LNCaP clone FGC (cell line): ENCODE measurements around the gene STON2.

Experiments
- DNase-seq: peaks from one replicate; pipeline ENCODE4 v3.0.0-alpha.2; 2011; ENCODE audit warnings: low read depth
- H3K4me3 ChIP-seq: 2 replicates; pipeline ENCODE4 v1.5.1; 2011; ENCODE audit warnings: mild to moderate bottlenecking, low read depth, low read length, control low read depth
- CTCF ChIP-seq: IDR thresholded peaks from 2 replicates; pipeline ENCODE4 v1.5.1; 2012; ENCODE audit warnings: mild to moderate bottlenecking; ENCODE audit not compliant: control insufficient read depth, insufficient read depth; ENCODE audit errors: extremely low read depth

The STON2 gene

GRCh38 chr14:81412779-81413178 is 12.7 kb upstream of the STON2 start:
- DNase-seq: no peak
- TF ChIP-seq CTCF: no peak
- no peak overlapping the region for H3K4me3 ChIP-seq

DNA sequence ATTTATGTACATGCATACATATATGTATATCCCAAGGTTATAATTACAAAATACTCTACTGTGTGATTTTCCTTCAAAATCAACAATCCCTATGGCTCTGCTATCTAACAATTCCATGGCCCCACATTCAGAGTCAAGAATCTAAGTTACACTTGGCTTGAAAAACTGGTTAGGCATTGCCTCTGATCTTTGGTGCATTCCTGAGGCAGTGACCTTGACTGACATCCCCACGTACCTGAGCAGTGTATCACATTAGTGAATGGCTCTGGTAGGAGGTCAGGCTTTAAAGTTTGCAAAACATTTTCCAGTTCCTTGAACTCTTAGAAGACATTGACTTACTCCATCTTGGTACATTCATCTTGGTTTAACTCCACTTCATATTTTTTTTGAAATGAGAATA is 8.5 kb upstream of the STON2 start:
- DNase-seq: no peak

DNA sequence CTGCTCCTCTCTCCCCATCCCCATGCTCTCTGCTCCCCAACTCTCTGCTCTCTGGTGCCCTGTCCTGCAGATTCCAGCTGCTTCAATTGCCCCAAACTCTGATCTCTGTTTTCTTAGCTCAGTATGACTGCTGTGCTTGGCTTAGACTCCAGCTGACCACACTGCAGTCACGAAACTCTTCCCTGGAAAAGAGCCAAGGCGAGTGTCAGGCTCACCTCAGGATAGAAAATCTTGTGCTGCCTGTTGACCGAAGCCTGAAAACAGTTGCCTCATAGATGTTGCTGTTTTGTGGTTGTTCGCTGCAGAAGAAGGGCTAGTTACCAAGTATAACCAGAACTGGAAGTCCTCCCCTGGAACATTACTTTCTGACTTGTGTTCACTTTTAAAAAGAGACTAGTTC is 6.7 kb upstream of the STON2 start:
- no peak for TF ChIP-seq CTCF

More for the DNA sequence above, 8.5 kb upstream of the STON2 start:
- no peak overlapping the region for H3K4me3 ChIP-seq
- no peak for TF ChIP-seq CTCF

DNA sequence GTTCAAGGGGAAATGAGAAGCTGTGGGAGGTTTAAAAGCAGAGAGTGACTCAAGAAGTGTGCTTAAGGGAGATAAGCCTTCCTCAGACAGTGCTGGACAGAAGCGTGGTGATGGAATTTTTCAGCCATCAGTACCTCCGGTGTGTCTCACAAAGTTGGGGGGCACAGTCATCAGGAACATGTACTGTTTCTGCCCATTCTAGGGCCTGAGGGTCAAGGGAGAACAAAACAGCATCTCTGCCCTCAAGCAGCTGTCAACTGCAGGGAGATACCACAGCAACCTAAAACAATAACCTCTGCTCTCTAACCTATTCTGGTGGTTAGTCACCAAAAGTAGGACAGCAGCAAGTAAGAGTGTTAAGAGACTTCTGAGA is 2.0 kb upstream of the STON2 start:
- no peak for TF ChIP-seq CTCF
- no peak for DNase-seq
- H3K4me3 ChIP-seq: no peak overlapping the region

More for the DNA sequence above, 6.7 kb upstream of the STON2 start:
- H3K4me3 ChIP-seq: no peak overlapping the region
- DNase-seq: peak; percentile 42

GRCh38 chr14:81401420-81402122 is 1.4 kb upstream of the STON2 start:
- no peak overlapping the region for H3K4me3 ChIP-seq
- TF ChIP-seq CTCF: no peak
- no peak for DNase-seq

DNA sequence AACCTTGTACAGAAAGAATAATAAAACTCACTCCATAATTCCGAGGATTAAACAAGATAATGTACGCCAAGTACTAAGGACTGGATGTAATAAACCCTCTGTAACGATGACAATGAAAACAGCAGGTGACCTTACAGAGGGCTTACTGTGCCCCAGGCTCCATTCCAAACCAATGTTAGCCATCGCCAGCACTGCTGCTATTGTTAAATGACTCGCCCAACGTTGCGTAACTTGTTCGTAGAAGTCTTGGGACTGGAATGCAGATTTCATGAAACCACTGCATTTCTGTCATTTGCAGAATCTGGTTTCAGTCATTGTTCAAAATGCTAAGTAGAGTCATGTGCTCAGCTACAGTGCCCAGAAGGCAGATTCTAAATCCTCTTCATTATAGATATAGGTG is 728 bp upstream of the STON2 start:
- TF ChIP-seq CTCF: no peak
- no peak overlapping the region for H3K4me3 ChIP-seq
- peak; percentile 96 for DNase-seq

DNA sequence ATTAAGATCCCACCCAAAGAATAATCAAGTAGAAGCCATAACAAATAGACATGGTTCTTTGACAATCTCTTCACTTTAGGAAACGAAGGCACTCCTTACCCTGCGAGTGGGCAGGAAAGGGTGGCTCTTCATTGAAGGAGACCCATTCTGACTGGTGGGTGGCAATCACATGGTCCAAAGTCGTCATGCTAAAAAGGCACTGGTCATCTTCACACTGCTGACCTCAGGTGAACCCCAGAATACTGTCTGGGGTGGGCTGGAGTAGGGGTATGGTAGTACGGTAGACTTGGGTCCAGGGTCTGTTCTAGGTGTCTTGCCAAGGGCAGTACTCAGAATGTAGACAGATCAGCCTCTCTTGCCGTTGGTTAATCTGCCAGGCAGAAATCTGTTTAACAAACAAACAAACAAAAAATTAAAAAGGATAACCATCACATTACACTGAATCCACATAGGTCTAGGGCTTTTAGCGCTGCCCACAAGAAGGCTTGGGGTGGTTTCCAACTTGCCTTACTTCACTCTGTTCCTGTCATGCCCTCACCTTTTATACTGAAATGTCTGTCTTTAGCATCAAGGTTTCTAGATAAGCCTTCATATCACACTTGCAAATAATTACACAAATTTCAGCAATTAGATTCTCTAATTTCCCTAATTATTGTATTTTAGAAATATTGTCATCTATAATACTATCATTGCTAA is 1.8 kb downstream of the STON2 start:
- no peak for TF ChIP-seq CTCF
- H3K4me3 ChIP-seq: no peak overlapping the region
- no peak for DNase-seq
